Renal cortical epithelial cell (primary cell): ENCODE measurements around the gene ARAF. TPM values are rescaled to one million over a fixed set of nuclear protein-coding genes. Genes with fewer than 3 reads are reported as not detected.
A peak's percentile ranks its signal among the peaks of the same experiment; 100 is the strongest.

Source experiments
- DNase-seq: peaks from one replicate; pipeline ENCODE4 v3.0.0-alpha.2; 2011; ENCODE audit warnings: low read depth
- total RNA-seq: library from RNA; depleted of rRNA; stranded (reverse); fragments of >200 nt; gene quantifications from 2 replicates; pipeline ENCODE4 v1.2.3, GENCODE V29; 2014

Gene ARAF
- total RNA-seq, 1 donor from 2014 or later = 28.5 TPM

- DNase-seq = no peak
Observed at GRCh38 chrX:47563801-47564315, 2.9 kb downstream of the ARAF start.

- no peak for DNase-seq
Observed at GRCh38 chrX:47564438-47565085, 3.6 kb downstream of the ARAF start.

GRCh38 chrX:47566841-47567240, 5.8 kb downstream of the ARAF start:
- no peak for DNase-seq

- no peak for DNase-seq
Observed at GRCh38 chrX:47568656-47569295, 7.8 kb downstream of the ARAF start.

GRCh38 chrX:47570794-47571193, 9.8 kb downstream of the ARAF start:
- DNase-seq = no peak

- DNase-seq = no peak
Observed at GRCh38 chrX:47571215-47571614, 10.2 kb downstream of the ARAF start.

GRCh38 chrX:47571896-47572295, 10.9 kb downstream of the ARAF start:
- DNase-seq = no peak

- DNase-seq = no peak
Observed at GRCh38 chrX:47572773-47573340, 11.9 kb downstream of the ARAF start.

GRCh38 chrX:47573341-47574075, 12.5 kb downstream of the ARAF start:
- no peak for DNase-seq

- no peak for DNase-seq
Observed at GRCh38 chrX:47574076-47574546, 13.1 kb downstream of the ARAF start.

GRCh38 chrX:47574547-47575301, 13.7 kb downstream of the ARAF start:
- no peak for DNase-seq

- no peak for DNase-seq
Observed at GRCh38 chrX:47576021-47576898, 15.3 kb downstream of the ARAF start.

GRCh38 chrX:47577424-47577823, 16.4 kb downstream of the ARAF start:
- no peak for DNase-seq

- no peak for DNase-seq
Observed at GRCh38 chrX:47577901-47578300, 16.9 kb downstream of the ARAF start.

- no peak for DNase-seq
Observed at GRCh38 chrX:47578692-47579091, 17.7 kb downstream of the ARAF start.

GRCh38 chrX:47579537-47579936, 18.5 kb downstream of the ARAF start:
- DNase-seq = no peak

- DNase-seq = peak; percentile 81
Observed at GRCh38 chrX:47581731-47582647, 21.0 kb downstream of the ARAF start, which contains the start of gene TIMP1. TIMP1 (plus strand) TSS chrX:47582436; CDS start chrX:47583416, 980 bp downstream.

- DNase-seq = no peak
Observed at GRCh38 chrX:47583240-47583861, 22.3 kb downstream of the ARAF start.

- DNase-seq = no peak
Observed at GRCh38 chrX:47584714-47585113, 23.7 kb downstream of the ARAF start.
